Nephron (organoid): ENCODE results near the gene TOP1.

ENCODE experiments used
- H3K27ac Mint-ChIP-seq, 3 experiments: 2 replicates each; pipeline ENCODE4 v1.8.0; 2020; ENCODE audit warnings: mixed read lengths in 3 of 3, mild to moderate bottlenecking in 2 of 3, moderate library complexity in 1 of 3
- H3K27me3 Mint-ChIP-seq: 2 replicates; pipeline ENCODE4 v1.8.0; 2021; ENCODE audit warnings: low read depth, mild to moderate bottlenecking, moderate library complexity, mixed read lengths
- H3K36me3 Mint-ChIP-seq: 2 replicates; pipeline ENCODE4 v1.8.0; 2020; ENCODE audit warnings: low read depth, mixed read lengths
- H3K4me1 Mint-ChIP-seq: 2 replicates; pipeline ENCODE4 v1.8.0; 2020; ENCODE audit warnings: mixed read lengths
- H3K4me3 Mint-ChIP-seq, 3 experiments: 2 replicates each; pipeline ENCODE4 v1.8.0; 2020; ENCODE audit warnings: mild to moderate bottlenecking in 3 of 3, mixed read lengths in 3 of 3, moderate library complexity in 2 of 3
- H3K9me3 Mint-ChIP-seq: 2 replicates; pipeline ENCODE4 v1.8.0; 2020; ENCODE audit warnings: mixed read lengths
- CTCF ChIP-seq, 3 experiments: fragments of 200-600 bp; sonication (generic); IDR thresholded peaks; one replicate each; pipeline ENCODE4 v1.5.0; 2021; ENCODE audit warnings: antibody characterized with exemption in 3 of 3; ENCODE audit not compliant: unreplicated experiment in 3 of 3

TOP1 gene

GRCh38 chr20:41078329-41078728 lies 49.7 kb downstream of the TOP1 start:
- Mint-ChIP-seq H3K9me3 (no peaks in the 10 kb centered on the region), H3K27ac (peak overlapping the region; percentile 48 to 56 (median 51)), H3K4me3 (no peak overlapping the region), H3K27me3 (no peaks in the 10 kb centered on the region), H3K36me3 (peaks cover 58% of the 10 kb centered on the region), H3K4me1 (peaks cover 47% of the 10 kb centered on the region)
- TF ChIP-seq CTCF (IDR thresholded peaks at IDR 0.05; ENCODE audit: unreplicated experiment in 3 of 3), result peak; percentile 39 to 54 (median 51)

GRCh38 chr20:41079066-41079465 lies 50.4 kb downstream of the TOP1 start:
- H3K27me3 Mint-ChIP-seq, result no peaks in the 10 kb centered on the region
- H3K4me3 Mint-ChIP-seq, result no peak overlapping the region
- H3K4me1 Mint-ChIP-seq, result peaks cover 44% of the 10 kb centered on the region
- H3K9me3 Mint-ChIP-seq, result no peaks in the 10 kb centered on the region
- no peak for TF ChIP-seq CTCF (IDR thresholded peaks at IDR 0.05; ENCODE audit: unreplicated experiment in 3 of 3)
- peak overlapping the region in 1 of 3 experiments; percentile 51 for H3K27ac Mint-ChIP-seq
- peaks cover 65% of the 10 kb centered on the region for H3K36me3 Mint-ChIP-seq

- no peaks in the 10 kb centered on the region for H3K27me3 Mint-ChIP-seq
- H3K36me3 Mint-ChIP-seq, result peaks cover 82% of the 10 kb centered on the region
- no peaks in the 10 kb centered on the region for H3K9me3 Mint-ChIP-seq
- peak overlapping the region in 2 of 3 experiments; percentile 19 to 23 for H3K27ac Mint-ChIP-seq
- TF ChIP-seq CTCF (IDR thresholded peaks at IDR 0.05; ENCODE audit: unreplicated experiment in 3 of 3), result no peak
- no peak overlapping the region for H3K4me3 Mint-ChIP-seq
- peaks cover 37% of the 10 kb centered on the region for H3K4me1 Mint-ChIP-seq
Observed at GRCh38 chr20:41080866-41081265, 52.2 kb downstream of the TOP1 start.

GRCh38 chr20:41081276-41081814 lies 52.7 kb downstream of the TOP1 start:
- Mint-ChIP-seq H3K9me3 (no peaks in the 10 kb centered on the region), H3K4me3 (no peak overlapping the region), H3K36me3 (peaks cover 79% of the 10 kb centered on the region), H3K27ac (peak overlapping the region in 2 of 3 experiments; percentile 19 to 23), H3K4me1 (peaks cover 32% of the 10 kb centered on the region), H3K27me3 (no peaks in the 10 kb centered on the region)
- no peak for TF ChIP-seq CTCF (IDR thresholded peaks at IDR 0.05; ENCODE audit: unreplicated experiment in 3 of 3)

GRCh38 chr20:41082306-41082705 lies 53.7 kb downstream of the TOP1 start:
- Mint-ChIP-seq H3K36me3 (peaks cover 79% of the 10 kb centered on the region), H3K9me3 (no peaks in the 10 kb centered on the region), H3K27ac (no peak overlapping the region), H3K4me1 (peaks cover 28% of the 10 kb centered on the region), H3K4me3 (no peak overlapping the region), H3K27me3 (no peaks in the 10 kb centered on the region)
- no peak for TF ChIP-seq CTCF (IDR thresholded peaks at IDR 0.05; ENCODE audit: unreplicated experiment in 3 of 3)

GRCh38 chr20:41085606-41086005 lies 57.0 kb downstream of the TOP1 start:
- Mint-ChIP-seq H3K36me3 (peaks cover 83% of the 10 kb centered on the region), H3K4me3 (no peak overlapping the region), H3K9me3 (no peaks in the 10 kb centered on the region), H3K27me3 (no peaks in the 10 kb centered on the region), H3K27ac (no peak overlapping the region), H3K4me1 (peaks cover 11% of the 10 kb centered on the region)
- TF ChIP-seq CTCF (IDR thresholded peaks at IDR 0.05; ENCODE audit: unreplicated experiment in 3 of 3), result no peak
